Breast epithelium (tissue), 3 donors: ENCODE data around the gene SCPEP1.

ENCODE experiments used
- CTCF ChIP-seq, 3 donors: fragments of 450-650 bp; IDR thresholded peaks; one replicate each; pipeline ENCODE4 v1.5.1; 2016 to 2017; ENCODE audit warnings: antibody characterized with exemption in 3 of 3, mild to moderate bottlenecking in 3 of 3, moderate library complexity in 3 of 3
- POLR2A ChIP-seq: fragments of 450-650 bp; IDR thresholded peaks from one replicate; pipeline ENCODE4 v1.6.1; 2016; ENCODE audit warnings: antibody characterized with exemption, mild to moderate bottlenecking, moderate library complexity
- POLR2AphosphoS5 ChIP-seq, 3 donors: sonication (generic); formaldehyde crosslinking; IDR thresholded peaks; one replicate each; pipeline ENCODE4 v1.6.1; 2017; ENCODE audit warnings: antibody characterized with exemption in 3 of 3

GRCh38 chr17:57002904-57003303, 25.0 kb downstream of the SCPEP1 start:
- TF ChIP-seq CTCF (IDR thresholded peaks at IDR 0.05): no peak
- no peak for TF ChIP-seq POLR2A
- no peak for TF ChIP-seq POLR2AphosphoS5 (IDR thresholded peaks at IDR 0.05)
